ENCODE measurements around the gene COG4. TPM values are rescaled to one million over a fixed set of nuclear protein-coding genes. Genes with fewer than 3 reads are reported as not detected.

COG4 gene
- total RNA-seq, 4 donors from 2014 or later: 71.3 to 99.0 (median 75.8) TPM

DNA sequence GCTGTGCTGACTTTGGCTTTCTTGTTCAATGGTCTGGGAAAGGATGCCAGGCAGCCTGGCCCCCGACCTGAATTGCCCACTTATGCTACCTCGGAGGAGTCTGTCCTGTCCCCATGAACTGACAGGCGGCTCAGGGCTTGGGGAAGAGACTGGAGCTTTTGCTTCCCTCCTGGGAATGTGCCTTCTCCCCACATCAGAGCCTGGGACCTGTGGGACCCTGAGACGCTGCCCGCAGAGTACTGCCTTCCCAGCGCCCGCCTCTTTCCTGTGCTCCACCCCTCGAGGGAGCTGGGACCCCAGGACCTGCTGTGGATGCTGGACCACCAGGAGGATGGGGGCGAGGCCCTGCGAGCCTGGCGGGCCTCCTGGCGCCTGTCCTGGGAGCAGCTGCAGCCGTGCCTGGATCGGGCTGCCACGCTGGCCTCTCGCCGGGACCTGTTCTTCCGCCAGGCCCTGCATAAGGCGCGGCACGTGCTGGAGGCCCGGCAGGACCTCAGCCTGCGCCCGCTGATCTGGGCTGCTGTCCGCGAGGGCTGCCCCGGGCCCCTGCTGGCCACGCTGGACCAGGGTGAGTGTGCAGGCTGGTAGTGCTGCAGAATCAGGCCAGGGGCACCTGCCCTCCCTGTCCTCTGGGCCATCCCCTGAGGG, 50.4 kb downstream of the COG4 start:
- H3K36me3 ChIP-seq: peaks cover 0 to 47% (median 0%) of the 10 kb centered on the region in 3 donors
- no peaks in the 10 kb centered on the region for H3K4me1 ChIP-seq
- no peak for TF ChIP-seq POLR2A (IDR thresholded peaks at IDR 0.05)
- no peak for TF ChIP-seq CTCF (IDR thresholded peaks at IDR 0.05)
- no peak for DNase-seq
- H3K9me3 ChIP-seq: no peaks in the 10 kb centered on the region
- no peaks in the 10 kb centered on the region for H3K27me3 ChIP-seq
- H3K27ac ChIP-seq: no peak overlapping the region
- no peak overlapping the region for H3K4me3 ChIP-seq

GRCh38 chr16:70470927-70471341, 52.4 kb downstream of the COG4 start:
- H3K4me1 ChIP-seq: no peaks in the 10 kb centered on the region
- H3K9me3 ChIP-seq: no peaks in the 10 kb centered on the region
- no peaks in the 10 kb centered on the region for H3K27me3 ChIP-seq
- peaks cover 0 to 63% (median 0%) of the 10 kb centered on the region in 3 donors for H3K36me3 ChIP-seq
- no peak overlapping the region for H3K27ac ChIP-seq
- no peak for TF ChIP-seq POLR2A (IDR thresholded peaks at IDR 0.05)
- peak in 4 of 6 experiments; percentile 27 to 57 (median 50) for TF ChIP-seq CTCF (IDR thresholded peaks at IDR 0.05)
- DNase-seq: peak in 1 of 3 donors; percentile 65
- no peak overlapping the region for H3K4me3 ChIP-seq

DNA sequence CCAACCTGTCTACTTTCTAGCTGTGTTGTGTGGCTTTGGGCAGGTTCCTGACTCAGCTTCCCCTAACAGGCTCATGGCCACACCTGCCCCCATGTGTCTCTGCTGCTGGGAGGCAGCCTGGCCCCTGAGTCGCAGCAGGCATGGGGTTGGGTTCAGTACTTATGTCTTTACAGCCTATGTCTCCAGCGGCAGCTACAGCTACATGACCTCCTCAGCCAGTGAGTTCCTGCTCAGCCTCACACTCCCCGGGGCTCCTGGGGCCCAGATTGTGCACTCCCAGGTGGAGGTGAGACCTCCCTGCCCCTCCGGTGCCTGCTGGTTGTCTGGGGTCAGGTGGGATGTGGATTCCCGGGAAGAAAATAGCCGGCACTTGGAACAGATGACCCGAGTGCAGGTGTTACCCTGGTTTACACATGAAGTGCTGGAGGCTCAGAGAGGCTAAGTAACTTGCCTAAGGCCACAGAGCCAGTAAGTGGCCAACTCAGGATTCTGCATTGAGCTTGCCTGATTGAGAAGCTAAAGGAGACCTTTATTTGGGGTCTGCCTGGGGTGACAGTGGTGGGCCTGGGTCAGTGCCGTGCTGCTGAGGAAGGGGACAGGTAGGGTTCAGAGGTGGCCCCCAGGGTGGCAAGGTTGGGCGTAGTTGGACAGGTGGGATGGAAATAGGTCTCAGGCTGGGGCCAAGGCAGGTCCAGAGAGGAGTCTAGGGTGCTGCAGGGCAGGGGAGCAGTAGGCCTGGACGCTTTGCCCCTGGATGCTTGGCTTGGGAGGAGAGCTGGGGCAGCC, 53.0 kb downstream of the COG4 start:
- TF ChIP-seq CTCF (IDR thresholded peaks at IDR 0.05) (no peak), POLR2A (IDR thresholded peaks at IDR 0.05) (no peak)
- H3K36me3 ChIP-seq: peaks cover 0 to 65% (median 0%) of the 10 kb centered on the region in 3 donors

GRCh38 chr16:70468776-70469525, 54.4 kb downstream of the COG4 start:
- H3K27ac ChIP-seq: no peak overlapping the region
- no peaks in the 10 kb centered on the region for H3K27me3 ChIP-seq
- no peak for TF ChIP-seq CTCF (IDR thresholded peaks at IDR 0.05)
- no peak for TF ChIP-seq POLR2A (IDR thresholded peaks at IDR 0.05)
- H3K4me1 ChIP-seq: no peaks in the 10 kb centered on the region
- DNase-seq: no peak
- H3K9me3 ChIP-seq: no peaks in the 10 kb centered on the region
- H3K4me3 ChIP-seq: no peak overlapping the region
- H3K36me3 ChIP-seq: peaks cover 0 to 65% (median 0%) of the 10 kb centered on the region in 3 donors

More for the DNA sequence above, 53.0 kb downstream of the COG4 start:
- Histone ChIP-seq H3K27me3 (no peaks in the 10 kb centered on the region), H3K27ac (no peak overlapping the region), H3K4me1 (no peaks in the 10 kb centered on the region), H3K9me3 (no peaks in the 10 kb centered on the region), H3K4me3 (no peak overlapping the region)
- no peak for DNase-seq

DNA sequence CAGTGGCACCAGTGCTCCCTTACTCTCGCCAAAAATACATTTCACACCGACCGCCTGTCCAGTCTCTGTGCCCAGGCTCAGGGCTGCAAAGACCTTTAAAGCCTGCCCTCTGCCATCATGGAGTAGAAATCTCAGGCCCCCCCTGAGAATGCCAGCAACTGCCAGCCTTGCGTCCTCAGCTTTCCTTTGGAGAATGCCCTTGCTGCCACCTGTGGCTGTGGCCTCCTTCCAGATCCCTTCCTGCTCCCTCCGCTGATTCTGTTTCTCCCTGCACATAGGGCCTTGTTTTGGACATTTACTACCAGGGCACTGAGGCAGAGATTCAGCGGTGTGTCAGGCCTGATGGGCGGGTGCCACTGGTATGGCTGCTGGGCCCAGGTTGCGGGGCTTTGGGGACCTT, 55.7 kb downstream of the COG4 start:
- Histone ChIP-seq H3K4me3 (no peak overlapping the region), H3K9me3 (no peaks in the 10 kb centered on the region), H3K36me3 (peaks cover 0 to 65% (median 0%) of the 10 kb centered on the region in 3 donors), H3K4me1 (no peaks in the 10 kb centered on the region), H3K27ac (no peak overlapping the region), H3K27me3 (no peaks in the 10 kb centered on the region)
- TF ChIP-seq POLR2A (IDR thresholded peaks at IDR 0.05): no peak
- no peak for TF ChIP-seq CTCF (IDR thresholded peaks at IDR 0.05)
- no peak for DNase-seq

All from Peyer's patch (tissue), 4 donors.